Dermis microvascular lymphatic vessel endothelial cell (primary cell): Measurements from ENCODE around the gene ATP6V0D1. TPM values are rescaled to one million over a fixed set of nuclear protein-coding genes. Genes with fewer than 3 reads are reported as not detected.
A peak's percentile ranks its signal among the peaks of the same experiment; 100 is the strongest.

Experiments used
- DNase-seq, 2 donors: peaks; one replicate each; pipeline versions ENCODE4 v3.0.0 to v3.0.0-alpha.2; 2010; ENCODE audit warnings: low read depth in 2 of 2
- total RNA-seq: library from RNA; depleted of rRNA; stranded (reverse); fragments of >200 nt; gene quantifications from 2 replicates; pipeline ENCODE4 v1.2.1, GENCODE V29; 2014

The ATP6V0D1 gene
- total RNA-seq, 1 donor from 2014 or later: 86.7 TPM

DNA sequence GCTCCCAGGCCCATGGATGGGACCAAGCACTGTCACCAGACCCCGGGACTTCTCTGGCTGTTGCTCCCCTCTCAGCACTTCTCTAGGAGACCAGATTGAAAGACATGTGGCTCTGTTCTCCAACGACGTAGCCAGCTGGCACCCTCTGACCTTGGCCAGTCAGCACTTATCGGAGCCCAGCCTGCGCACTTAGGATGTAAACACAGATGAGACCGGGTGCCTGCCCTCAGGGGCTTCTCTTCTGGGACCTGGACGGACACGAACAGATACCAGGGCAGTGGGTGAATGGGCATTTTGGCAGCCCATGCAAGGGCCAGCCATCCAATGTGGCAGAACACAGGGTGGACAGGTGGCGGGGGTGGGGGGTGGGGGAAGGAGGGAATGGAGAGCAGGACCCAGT lies 71.3 kb downstream of the ATP6V0D1 start:
- no peak for DNase-seq

DNA sequence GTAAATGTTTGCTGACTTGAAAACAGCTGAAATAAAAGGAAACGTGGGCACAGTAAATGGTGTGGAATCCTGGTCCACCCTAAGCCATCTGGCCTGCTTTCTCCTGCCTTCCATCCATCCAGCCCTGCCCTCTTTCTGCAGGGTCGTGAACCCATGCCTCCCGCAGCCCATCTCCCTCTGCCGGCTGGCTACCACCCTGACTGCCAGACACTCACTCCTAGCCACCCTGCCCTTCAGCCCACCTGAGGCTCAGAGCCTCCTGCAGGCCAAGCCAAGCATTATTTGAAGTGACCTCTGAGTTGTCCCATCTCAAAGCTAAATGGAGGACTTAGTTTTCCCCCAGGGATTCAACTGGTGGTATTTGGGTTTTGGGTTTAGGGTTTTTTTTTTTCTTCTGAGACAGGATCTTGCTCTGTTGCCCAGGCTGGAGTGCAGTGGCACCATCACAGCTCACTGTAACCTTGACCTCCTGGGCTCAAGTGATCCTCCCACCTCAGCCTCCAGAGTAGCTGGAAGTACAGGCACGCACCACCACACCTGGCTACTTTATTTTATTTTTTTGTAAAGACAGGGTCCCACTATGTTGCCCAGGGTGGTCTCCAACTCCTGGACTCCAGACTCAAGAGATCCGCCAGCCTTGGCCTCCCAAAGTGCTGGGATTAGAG lies 73.0 kb downstream of the ATP6V0D1 start:
- DNase-seq: no peak

- no peak for DNase-seq
Observed at GRCh38 chr16:67407176-67407787, 73.7 kb downstream of the ATP6V0D1 start.

GRCh38 chr16:67406111-67406971 lies 74.6 kb downstream of the ATP6V0D1 start:
- peak in 1 of 2 donors; percentile 74 for DNase-seq

- no peak for DNase-seq
Observed at GRCh38 chr16:67405336-67405735, 75.6 kb downstream of the ATP6V0D1 start.

DNA sequence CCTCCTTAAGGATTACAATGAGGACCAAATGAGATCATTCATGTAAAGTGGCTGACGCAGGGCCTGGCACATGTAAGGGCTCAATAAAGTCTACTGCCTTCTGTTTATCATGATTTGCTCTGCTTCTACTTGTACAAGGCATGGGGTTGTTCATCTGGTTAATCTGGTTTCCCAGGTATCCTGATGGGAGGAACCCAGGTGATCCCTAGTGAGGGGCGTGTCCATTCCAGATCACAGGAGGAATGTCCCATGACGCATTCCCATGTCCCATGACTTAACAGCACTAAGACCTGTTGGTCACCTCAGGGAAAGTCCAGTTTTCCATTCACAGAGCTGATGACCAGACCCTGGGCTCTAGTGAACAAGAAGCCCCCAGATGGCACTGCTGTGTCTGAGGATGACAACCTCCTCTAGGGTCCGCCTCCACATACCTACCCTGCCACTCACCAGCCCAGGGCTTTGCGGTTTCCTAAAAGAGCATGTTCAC lies 76.2 kb downstream of the ATP6V0D1 start:
- no peak for DNase-seq

- peak in 1 of 2 donors; percentile 36 for DNase-seq
Observed at GRCh38 chr16:67403976-67404555, 76.9 kb downstream of the ATP6V0D1 start.

GRCh38 chr16:67400901-67401300 lies 80.1 kb downstream of the ATP6V0D1 start:
- DNase-seq: no peak

DNA sequence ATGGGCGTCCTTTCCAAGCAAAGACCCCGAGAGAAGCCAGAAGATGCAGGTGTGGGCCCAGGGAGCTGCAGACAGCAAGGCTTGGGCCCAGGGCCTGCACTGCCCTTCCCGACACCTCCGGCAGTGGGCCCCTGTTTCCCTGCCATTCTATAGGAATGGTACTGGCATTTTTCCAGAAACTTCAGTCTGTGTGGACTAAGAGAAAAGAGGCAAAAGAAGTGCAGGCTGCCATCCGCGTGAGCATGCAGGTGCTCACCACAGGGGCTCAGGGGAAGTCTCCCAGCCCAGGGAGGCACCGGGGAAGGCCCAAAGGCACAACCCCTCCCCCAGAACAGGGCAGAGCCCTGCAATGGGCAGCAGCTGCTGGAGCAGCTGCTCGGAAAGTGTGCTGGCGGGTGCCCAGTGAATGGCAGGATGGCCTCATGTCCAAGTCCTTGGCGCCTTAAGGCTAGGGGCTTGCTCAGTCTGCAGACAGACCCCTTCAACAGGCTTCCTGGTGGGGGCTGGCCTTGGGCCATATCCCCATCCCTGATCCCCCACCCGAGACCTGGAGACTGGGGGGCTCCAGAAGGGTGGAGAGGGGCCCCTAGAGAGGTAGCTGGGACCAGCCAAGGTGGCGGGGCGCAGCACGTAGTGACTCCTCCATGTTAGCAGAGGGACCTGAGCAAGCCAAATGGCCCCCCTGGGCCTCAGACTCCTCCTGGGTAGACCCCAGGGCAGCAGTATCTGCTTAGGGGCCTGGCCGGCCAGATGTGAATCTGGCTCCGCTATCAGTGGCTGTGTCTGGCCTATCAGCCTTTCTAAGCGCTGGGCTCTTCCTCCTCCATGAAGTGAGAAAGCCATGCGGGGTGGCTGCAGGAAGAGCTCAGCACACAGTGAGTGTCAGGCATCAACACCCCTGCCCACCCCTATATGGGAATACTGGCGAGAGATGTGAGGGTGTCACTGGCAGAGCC lies 80.9 kb downstream of the ATP6V0D1 start:
- DNase-seq: no peak

GRCh38 chr16:67399218-67399733 lies 81.7 kb downstream of the ATP6V0D1 start:
- peak in 1 of 2 donors; percentile 45 for DNase-seq

DNA sequence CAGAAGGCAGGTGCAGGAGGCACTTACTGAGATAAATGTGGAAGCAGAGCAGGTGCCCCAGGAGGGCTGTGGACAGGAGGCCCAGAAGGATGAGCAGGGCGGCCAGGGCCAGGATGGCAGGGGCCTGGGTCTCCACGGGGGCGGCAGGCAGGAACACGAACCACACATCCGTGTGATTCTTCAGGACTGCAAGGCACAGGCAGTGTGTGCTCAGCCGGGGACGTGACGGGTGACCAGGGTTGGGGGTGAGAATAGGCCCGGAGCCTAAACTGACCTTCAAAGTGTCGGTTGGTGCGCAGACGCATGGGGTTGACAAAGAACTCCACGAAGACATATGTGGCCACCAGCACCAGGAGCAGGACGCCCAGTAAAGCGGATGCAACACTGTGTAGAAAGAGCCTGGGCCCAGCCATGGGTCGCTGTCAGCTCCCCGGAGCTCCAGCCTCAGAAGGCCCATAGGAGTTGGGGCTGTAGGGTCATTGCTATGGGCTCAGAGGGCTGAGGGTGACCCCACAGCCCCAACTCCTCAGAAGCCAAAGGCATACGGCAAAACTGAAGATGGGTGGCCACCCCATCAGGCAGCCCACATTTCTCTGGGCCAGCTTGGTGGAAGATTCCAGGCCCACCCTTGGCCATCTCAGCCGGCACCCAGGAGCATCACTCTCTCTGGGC lies 82.3 kb downstream of the ATP6V0D1 start:
- no peak for DNase-seq

GRCh38 chr16:67397812-67398545 lies 83.0 kb downstream of the ATP6V0D1 start:
- DNase-seq: no peak

DNA sequence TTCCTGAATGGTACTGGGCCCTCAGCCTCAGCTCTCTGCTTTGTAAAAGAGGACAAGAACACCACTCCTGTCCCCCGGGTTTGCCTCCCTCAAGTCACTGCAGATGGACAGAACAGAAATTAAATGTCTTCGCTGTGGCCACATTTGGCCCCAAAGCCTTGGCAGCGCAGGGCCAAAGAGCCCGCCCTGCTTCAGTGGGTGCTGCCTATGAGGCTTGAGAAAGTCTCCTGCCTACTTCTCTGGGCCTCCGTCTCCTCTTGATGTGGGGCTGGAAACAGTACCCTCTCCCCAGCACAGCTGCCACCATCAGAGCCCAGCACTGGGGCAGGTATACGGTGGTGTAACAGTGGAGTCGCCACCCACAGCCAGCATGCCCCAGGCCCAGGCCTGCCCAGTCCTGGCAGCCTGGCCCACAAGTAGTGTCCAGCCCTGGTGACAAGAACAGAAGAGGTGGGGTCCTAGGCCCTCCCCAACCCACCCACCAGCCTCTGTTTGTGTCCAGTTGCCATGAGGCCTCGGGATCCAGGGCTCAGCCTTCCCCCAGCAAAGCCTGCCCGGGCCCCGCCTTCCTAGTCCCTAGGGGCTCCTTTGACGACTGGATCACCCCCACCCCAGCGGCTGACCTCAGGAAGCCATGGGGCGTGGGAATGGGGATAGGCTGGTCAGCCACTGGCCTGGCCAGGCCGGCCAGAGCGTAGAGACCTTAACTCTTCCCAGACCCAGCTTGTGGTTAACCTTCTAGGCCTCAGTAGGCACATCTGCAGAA lies 83.7 kb downstream of the ATP6V0D1 start:
- DNase-seq: no peak

DNA sequence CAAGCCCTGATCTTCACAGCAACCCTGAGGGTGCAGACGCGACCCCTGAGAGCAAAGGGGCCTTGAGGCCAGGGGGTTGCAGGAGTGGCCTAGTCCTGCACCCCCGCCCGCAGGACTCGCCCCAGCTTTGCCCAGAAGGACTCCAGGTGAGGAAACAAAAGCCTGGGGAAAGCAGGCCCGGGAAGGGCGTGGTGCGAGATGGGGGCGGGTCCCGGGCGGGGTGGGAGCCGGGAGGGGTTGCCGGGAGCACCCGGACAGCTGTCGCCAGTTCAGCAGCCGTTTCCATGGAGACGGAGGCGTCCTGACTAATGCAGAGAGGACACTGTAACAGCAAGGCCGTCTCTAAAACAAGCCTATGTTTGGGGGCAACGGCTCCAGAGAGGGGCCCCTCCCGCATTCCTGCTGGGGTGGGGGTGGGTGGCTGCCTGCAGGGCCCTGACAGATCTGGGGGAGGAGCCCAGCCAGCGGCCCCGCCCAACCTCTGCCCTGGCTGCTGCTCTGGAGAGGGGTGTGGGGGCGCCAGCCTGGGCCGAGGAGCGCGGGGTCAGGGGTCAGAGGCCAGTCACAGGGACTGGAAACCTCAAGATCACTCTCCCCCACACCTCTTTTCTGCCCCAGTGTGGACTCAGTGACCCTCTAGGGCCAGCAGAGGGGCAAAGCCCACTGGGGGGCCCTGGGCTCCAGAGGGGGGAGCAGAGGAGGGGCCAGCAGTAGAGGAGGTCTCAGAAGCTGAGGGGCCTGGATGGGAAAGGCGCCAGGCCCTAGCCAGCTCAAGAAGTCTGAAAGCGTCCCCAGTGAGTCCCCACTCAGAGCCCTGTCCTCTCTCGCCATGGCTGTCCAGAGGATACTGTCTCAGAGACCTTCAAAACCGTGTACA lies 84.6 kb downstream of the ATP6V0D1 start:
- DNase-seq: peak; percentile 62 to 79

DNA sequence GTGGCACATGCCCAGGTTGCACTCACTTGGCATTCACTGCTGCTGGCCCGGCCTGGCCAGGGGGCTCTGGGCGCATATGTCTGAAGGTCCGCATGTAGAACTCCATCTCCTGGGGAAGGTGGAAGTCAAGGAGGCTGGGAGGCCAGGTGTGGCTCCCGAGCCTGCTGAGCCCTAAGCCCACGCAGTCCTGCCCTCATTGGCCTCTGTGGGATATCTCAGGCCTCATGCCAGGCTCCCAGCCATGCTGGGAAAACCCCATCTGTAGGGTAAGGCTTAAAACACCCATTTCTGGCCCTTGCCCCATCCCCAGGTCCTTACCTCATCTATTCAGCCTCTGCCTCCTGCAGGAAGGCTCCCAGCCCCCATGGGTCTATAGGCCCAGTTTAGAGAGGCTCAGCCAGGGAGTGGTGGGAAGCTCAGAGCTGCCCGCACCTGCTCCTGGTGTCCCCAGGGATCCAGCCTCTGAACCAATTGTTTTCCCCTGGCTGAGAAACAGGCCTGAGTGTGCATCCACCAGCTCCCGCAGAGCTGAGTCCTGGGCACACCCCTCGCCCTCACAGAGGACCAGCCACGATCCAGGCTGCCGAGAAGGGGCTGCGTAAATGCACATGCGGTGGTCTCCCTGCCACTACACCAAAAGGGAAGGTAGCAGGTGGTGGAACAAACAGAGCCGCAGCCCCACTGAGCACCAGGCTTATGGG lies 85.3 kb downstream of the ATP6V0D1 start:
- DNase-seq: no peak

GRCh38 chr16:67395105-67395457 lies 85.9 kb downstream of the ATP6V0D1 start:
- DNase-seq: no peak
